Suppressor macrophage treated with lipopolysaccharide for 1 hour (primary cell): Measurements from ENCODE around the gene APBA1.

Source experiments
- DNase-seq, 3 donors: peaks; one replicate each; pipeline ENCODE4 v3.0.0-alpha.2; 2020 to 2022

Gene APBA1

GRCh38 chr9:69671879-69672595, at the start of gene APBA1:
TSS of gene APBA1 (minus strand) at chr9:69672371.
- DNase-seq: peak; percentile 57 to 87 (median 79)

- DNase-seq: no peak
Measured at GRCh38 chr9:69719983-69720382, 47.8 kb upstream of the APBA1 start.

GRCh38 chr9:69719367-69719766, 47.2 kb upstream of the APBA1 start:
- no peak for DNase-seq

- no peak for DNase-seq
Measured at GRCh38 chr9:69718218-69718617, 46.0 kb upstream of the APBA1 start.

GRCh38 chr9:69715825-69716224, 43.7 kb upstream of the APBA1 start:
- no peak for DNase-seq

GRCh38 chr9:69715096-69715495, 42.9 kb upstream of the APBA1 start:
- no peak for DNase-seq

- no peak for DNase-seq
Measured at GRCh38 chr9:69697475-69697874, 25.3 kb upstream of the APBA1 start.

- DNase-seq: no peak
Measured at GRCh38 chr9:69696802-69697201, 24.6 kb upstream of the APBA1 start.

- no peak for DNase-seq
Measured at GRCh38 chr9:69689991-69690538, 17.9 kb upstream of the APBA1 start.

GRCh38 chr9:69683927-69684326, 11.8 kb upstream of the APBA1 start:
- DNase-seq: no peak

- DNase-seq: no peak
Measured at GRCh38 chr9:69678843-69679538, 6.8 kb upstream of the APBA1 start.

- no peak for DNase-seq
Measured at GRCh38 chr9:69677931-69678330, 5.8 kb upstream of the APBA1 start.

GRCh38 chr9:69675563-69675962, 3.4 kb upstream of the APBA1 start:
- DNase-seq: no peak

- no peak for DNase-seq
Measured at GRCh38 chr9:69674716-69675438, 2.7 kb upstream of the APBA1 start.

- DNase-seq: no peak
Measured at GRCh38 chr9:69674112-69674685, 2.0 kb upstream of the APBA1 start.

GRCh38 chr9:69673311-69673640, 1.1 kb upstream of the APBA1 start:
- DNase-seq: no peak

GRCh38 chr9:69672596-69673310, 582 bp upstream of the APBA1 start:
- peak; percentile 90 to 94 (median 93) for DNase-seq

GRCh38 chr9:69671311-69671878, 776 bp downstream of the APBA1 start:
- DNase-seq: peak; percentile 59 to 63 (median 60)

GRCh38 chr9:69667306-69667705, 4.9 kb downstream of the APBA1 start:
- no peak for DNase-seq

- no peak for DNase-seq
Measured at GRCh38 chr9:69660304-69660703, 11.9 kb downstream of the APBA1 start.

GRCh38 chr9:69658987-69659675, 13.0 kb downstream of the APBA1 start:
- no peak for DNase-seq

- DNase-seq: peak in 2 of 3 donors; percentile 15 to 54
Measured at GRCh38 chr9:69657269-69657668, 14.9 kb downstream of the APBA1 start.
